ENCODE results near the gene METTL18.
"Not testable (repeated sequence)": the region's sequence is repeated elsewhere in the genome, so short reads cannot be mapped to it uniquely, and the experiment has no call there.

The METTL18 gene

GRCh38 chr1:169794530-169795416, at the start of gene METTL18:
METTL18 (minus strand) TSS chr1:169794907; CDS start chr1:169793695, 1,212 bp downstream.
- DNase-seq = peak; percentile 96

GRCh38 chr1:169838942-169839341, 44.2 kb upstream of the METTL18 start:
- no peak for DNase-seq

GRCh38 chr1:169836198-169836597, 41.5 kb upstream of the METTL18 start:
- DNase-seq = no peak

DNA sequence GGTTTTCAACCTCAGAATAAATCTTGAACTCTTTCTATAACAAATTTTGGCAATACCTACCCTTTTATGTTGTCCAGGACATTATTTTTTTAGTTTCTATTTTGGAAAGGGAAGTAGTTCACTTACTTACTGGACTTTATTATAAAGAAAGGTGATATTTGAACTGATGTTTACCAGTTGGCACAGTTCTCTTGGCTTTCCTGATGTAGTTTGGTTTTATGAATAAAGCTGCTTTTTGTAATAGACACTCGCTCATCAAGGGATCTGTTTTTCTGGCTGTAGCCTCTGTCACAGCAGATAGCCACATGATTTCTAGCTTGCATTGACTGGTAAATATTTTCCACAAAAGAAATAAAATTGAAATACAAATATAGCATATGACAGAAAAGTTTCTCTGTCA, 40.9 kb upstream of the METTL18 start:
- no peak for DNase-seq

- no peak for DNase-seq
These were observed 40.2 kb upstream of the METTL18 start for GRCh38 chr1:169834869-169835268.

- no peak for DNase-seq
These were observed 38.6 kb upstream of the METTL18 start for GRCh38 chr1:169833179-169833901.

GRCh38 chr1:169829671-169830070, 35.0 kb upstream of the METTL18 start:
- no peak for DNase-seq

GRCh38 chr1:169824153-169824552, 29.4 kb upstream of the METTL18 start:
- DNase-seq = no peak

DNA sequence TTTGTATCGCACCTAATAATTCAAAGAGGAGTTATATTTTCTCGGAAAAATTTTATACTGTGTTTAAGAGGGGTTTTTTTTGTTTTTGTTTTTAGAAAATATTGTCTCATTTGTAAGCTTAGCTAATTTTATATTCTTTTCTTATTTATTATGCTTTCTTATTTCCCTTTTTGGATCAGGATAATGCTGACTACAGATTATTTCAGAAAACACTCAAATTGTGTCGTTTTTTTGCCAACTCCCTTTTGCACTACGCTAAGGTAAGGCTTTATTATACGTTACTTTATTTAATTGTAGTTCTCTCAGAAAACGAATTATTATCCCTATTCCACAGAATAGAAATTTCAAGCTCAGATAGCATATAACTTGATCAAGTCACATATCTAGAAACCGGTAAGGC, 26.8 kb upstream of the METTL18 start:
- no peak for DNase-seq

DNA sequence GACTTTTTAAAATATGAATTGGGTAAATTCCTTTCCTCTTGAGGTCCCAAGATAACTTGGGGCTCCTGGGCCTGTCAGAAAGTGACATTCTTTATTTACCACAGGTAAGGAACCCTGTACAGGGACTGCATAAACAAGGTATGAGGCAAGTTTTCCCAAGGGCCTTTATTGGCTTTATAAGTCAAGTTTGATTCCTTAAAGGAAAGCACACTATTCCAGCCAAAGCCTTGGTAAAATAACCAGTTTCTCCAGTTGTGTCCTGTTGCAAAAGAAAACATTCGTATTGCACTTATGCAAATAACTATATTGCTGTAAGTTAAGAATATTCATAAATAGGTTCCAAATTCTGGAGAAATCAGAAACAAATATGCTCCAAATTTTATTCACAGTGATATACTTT, 21.9 kb upstream of the METTL18 start:
- DNase-seq = no peak

GRCh38 chr1:169814265-169814664, 19.6 kb upstream of the METTL18 start:
- no peak for DNase-seq

GRCh38 chr1:169812131-169812530, 17.4 kb upstream of the METTL18 start:
- no peak for DNase-seq

- DNase-seq = not testable (repeated sequence)
These were observed 16.8 kb upstream of the METTL18 start for GRCh38 chr1:169811418-169812035.

GRCh38 chr1:169809370-169810095, 14.8 kb upstream of the METTL18 start:
- peak; percentile 25 for DNase-seq

GRCh38 chr1:169804941-169805340, 10.2 kb upstream of the METTL18 start:
- DNase-seq = no peak

- no peak for DNase-seq
These were observed 8.2 kb upstream of the METTL18 start for GRCh38 chr1:169802888-169803287.

GRCh38 chr1:169797281-169797680, 2.6 kb upstream of the METTL18 start:
- DNase-seq = no peak

- DNase-seq = no peak
These were observed 1.6 kb upstream of the METTL18 start for GRCh38 chr1:169796274-169796810.

DNA sequence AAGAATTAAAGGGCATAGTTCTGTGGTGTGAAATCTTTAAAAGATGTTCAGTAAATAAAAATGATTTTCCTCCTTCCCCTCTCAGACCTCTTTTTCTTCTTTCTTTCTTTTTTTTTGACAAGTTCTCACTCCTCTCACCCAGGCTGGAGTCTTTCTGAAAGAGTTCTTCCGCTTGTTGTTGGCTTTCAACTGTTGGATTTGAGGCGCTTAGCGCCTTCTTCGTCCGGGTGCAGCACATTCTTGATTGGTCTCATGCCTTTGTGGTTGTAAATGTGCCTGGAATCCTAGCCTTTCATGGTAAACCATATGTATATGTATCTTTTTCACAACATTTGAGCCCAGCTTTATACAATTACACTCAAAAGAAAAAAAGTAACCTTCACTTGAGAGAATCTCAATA, 980 bp upstream of the METTL18 start:
- DNase-seq = no peak

DNA sequence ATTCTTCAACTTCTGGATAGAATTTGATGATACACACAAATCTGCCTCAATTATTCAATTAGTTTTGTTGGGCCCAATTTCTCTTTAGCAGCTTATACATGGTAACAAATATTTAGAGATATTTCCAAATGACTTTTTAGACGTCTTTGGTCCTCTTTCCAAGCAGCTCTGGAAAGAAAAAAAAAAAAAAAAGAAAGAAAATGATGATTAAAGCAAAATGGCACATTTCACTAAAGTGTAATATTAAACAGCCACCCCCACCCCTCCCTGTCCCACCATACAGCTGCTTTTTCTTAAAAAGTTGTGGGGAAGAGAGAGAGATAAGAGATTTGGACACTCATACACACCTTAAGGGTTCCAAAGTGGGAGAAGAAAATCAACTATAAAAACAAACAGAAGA, 977 bp downstream of the METTL18 start:
- no peak for DNase-seq

DNA sequence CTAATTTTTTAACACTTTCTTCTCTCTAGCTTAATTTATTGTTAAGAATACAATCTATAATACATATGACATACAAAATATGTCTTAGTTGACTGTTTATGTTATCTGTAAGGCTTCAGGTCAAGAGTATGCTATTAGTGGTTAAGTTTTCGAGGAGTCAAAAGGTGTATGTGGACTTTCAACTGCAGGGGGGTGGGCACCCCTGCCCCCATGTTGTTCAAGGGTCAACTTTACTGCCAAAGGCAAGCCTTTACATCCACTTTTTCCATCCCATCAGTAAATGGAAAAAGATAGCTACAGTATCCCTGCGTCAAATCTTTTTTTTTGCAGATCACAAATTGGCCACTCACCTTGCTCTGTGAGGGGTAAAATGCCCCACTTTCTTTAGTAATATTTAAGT, 6.3 kb downstream of the METTL18 start:
- DNase-seq = no peak

DNA sequence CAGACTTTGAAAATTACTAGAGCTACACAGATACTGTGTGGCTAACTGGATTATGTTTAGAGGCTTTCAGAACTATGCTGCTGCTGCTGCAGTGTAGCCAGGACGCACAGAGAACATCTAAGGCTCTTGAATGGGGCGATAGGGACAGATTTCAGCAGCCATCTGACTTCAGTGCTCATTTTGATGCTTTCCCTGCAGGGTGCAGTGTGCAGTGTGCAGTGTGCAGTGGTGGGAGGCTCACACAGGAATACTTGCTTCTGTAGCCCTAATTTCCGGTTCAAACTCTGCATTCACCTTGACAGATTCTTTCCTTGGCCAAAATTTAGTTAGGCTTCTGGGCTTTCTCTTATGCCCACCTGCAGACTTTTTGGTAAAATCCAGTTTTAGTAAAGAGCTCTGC, 7.7 kb downstream of the METTL18 start:
- no peak for DNase-seq

GRCh38 chr1:169785267-169785666, 9.4 kb downstream of the METTL18 start:
- no peak for DNase-seq
